ENCODE results near the gene RIC8A. TPM values are rescaled to one million over a fixed set of nuclear protein-coding genes. Genes with fewer than 3 reads are reported as not detected.
"Not testable (repeated sequence)": the region's sequence is repeated elsewhere in the genome, so short reads cannot be mapped to it uniquely, and the experiment has no call there.

Gene RIC8A
- total RNA-seq, 3 donors from 2014 or later (not counting 1 experiment from before 2014, with no cell fraction given) = 102 to 153 (median 106) TPM

GRCh38 chr11:235997-236773 lies 28.7 kb downstream of the RIC8A start, which contains the start of gene SIRT3:
Gene SIRT3, minus strand, starts transcription at chr11:236342. Its CDS starts 14 bp downstream, at chr11:236328.
- H3K9me3 Mint-ChIP-seq = no peaks in the 10 kb centered on the region
- H3K4me1 Mint-ChIP-seq = peaks cover 33 to 35% of the 10 kb centered on the region in 2 donors
- H3K27ac Mint-ChIP-seq = peak within 1 kb of the TSS; percentile 98
- Histone ChIP-seq H3K4me1 (ENCODE audit: control insufficient read depth, insufficient read depth, low read length) (peaks cover 20% of the 10 kb centered on the region), H3K36me3 (ENCODE audit: control insufficient read depth, insufficient read depth, low read length) (peaks cover 5% of the 10 kb centered on the region), H3K9me3 (ENCODE audit: control insufficient read depth, insufficient read depth, low read length) (no peaks in the 10 kb centered on the region), H3K27me3 (ENCODE audit: control insufficient read depth, insufficient read depth, low read length) (no peaks in the 10 kb centered on the region), H3K4me3 (ENCODE audit: low read length) (peak within 1 kb of the TSS; percentile 99), H3K27ac (ENCODE audit: low read length) (peak within 1 kb of the TSS; percentile 100)
- TF ChIP-seq CTCF (IDR thresholded peaks at IDR 0.05) = no peak
- H3K4me3 Mint-ChIP-seq = peak within 1 kb of the TSS; percentile 97
- no peaks in the 10 kb centered on the region for H3K27me3 Mint-ChIP-seq (ENCODE audit: low read depth in 2 of 2)
- 0% methylated on average over 68 of the region's 70 CpGs for WGBS (ENCODE audit: insufficient coverage)
- intact Hi-C loops (cut with micrococcal nuclease) = loop anchor here (1.0 to 5.0 kb wide), 4 partner anchors 29 to 281 kb away; partner anchors contain the start of genes BET1L, PTDSS2 and RIC8A
- DNase-seq (peak; percentile 80 to 95), ATAC-seq (peak; percentile 83 to 93 (median 85))
- H3K36me3 Mint-ChIP-seq = no peaks in the 10 kb centered on the region

GRCh38 chr11:236774-237767 lies 29.6 kb downstream of the RIC8A start, which contains the start of gene PSMD13:
Gene PSMD13, plus strand, starts transcription at chr11:236976. Its CDS starts 74 bp downstream, at chr11:237050.
- ATAC-seq = peak; percentile 76 to 90 (median 79)
- no peak for TF ChIP-seq CTCF (IDR thresholded peaks at IDR 0.05)
- no peaks in the 10 kb centered on the region for H3K27me3 ChIP-seq (ENCODE audit: control insufficient read depth, insufficient read depth, low read length)
- Mint-ChIP-seq H3K36me3 (peaks cover 5% of the 10 kb centered on the region), H3K4me3 (peak within 1 kb of the TSS; percentile 97), H3K27ac (peak within 1 kb of the TSS; percentile 98), H3K27me3 (ENCODE audit: low read depth in 2 of 2) (no peaks in the 10 kb centered on the region), H3K9me3 (no peaks in the 10 kb centered on the region), H3K4me1 (peaks cover 38 to 42% of the 10 kb centered on the region in 2 donors)
- H3K4me3 ChIP-seq (ENCODE audit: low read length) = peak within 1 kb of the TSS; percentile 99
- intact Hi-C loops (cut with micrococcal nuclease) = loop anchor here (1.0 to 5.0 kb wide), 4 partner anchors 30 to 280 kb away; partner anchors contain the start of genes BET1L, PTDSS2 and RIC8A
- under 1% methylated on average over 62 of the region's 62 CpGs for WGBS (ENCODE audit: insufficient coverage)
- peak within 1 kb of the TSS; percentile 100 for H3K27ac ChIP-seq (ENCODE audit: low read length)
- H3K36me3 ChIP-seq (ENCODE audit: control insufficient read depth, insufficient read depth, low read length) = peaks cover 13% of the 10 kb centered on the region
- DNase-seq = peak; percentile 87 to 94
- H3K4me1 ChIP-seq (ENCODE audit: control insufficient read depth, insufficient read depth, low read length) = peaks cover 20% of the 10 kb centered on the region
- H3K9me3 ChIP-seq (ENCODE audit: control insufficient read depth, insufficient read depth, low read length) = no peaks in the 10 kb centered on the region

GRCh38 chr11:238346-238745 lies 30.8 kb downstream of the RIC8A start:
- not testable (repeated sequence) for H3K27ac ChIP-seq (ENCODE audit: low read length); ATAC-seq; H3K9me3 Mint-ChIP-seq; H3K4me3 ChIP-seq (ENCODE audit: low read length); H3K27me3 ChIP-seq (ENCODE audit: control insufficient read depth, insufficient read depth, low read length); H3K27me3 Mint-ChIP-seq (ENCODE audit: low read depth in 2 of 2); DNase-seq; H3K9me3 ChIP-seq (ENCODE audit: control insufficient read depth, insufficient read depth, low read length)
- 97% methylated on average over 7 of the region's 7 CpGs for WGBS (ENCODE audit: insufficient coverage)
- peaks cover 12% of the 10 kb centered on the region for H3K36me3 Mint-ChIP-seq
- Histone ChIP-seq H3K4me1 (ENCODE audit: control insufficient read depth, insufficient read depth, low read length) (peaks cover 20% of the 10 kb centered on the region), H3K36me3 (ENCODE audit: control insufficient read depth, insufficient read depth, low read length) (peaks cover 20% of the 10 kb centered on the region)
- H3K4me1 Mint-ChIP-seq = peaks cover 47 to 50% of the 10 kb centered on the region in 2 donors
- H3K27ac Mint-ChIP-seq = peak overlapping the region; percentile 98
- intact Hi-C loops (cut with micrococcal nuclease) = loop anchor here (5.0 kb wide), 1 partner anchor 279 kb away; no protein-coding TSS in a partner anchor
- peak overlapping the region; percentile 97 for H3K4me3 Mint-ChIP-seq
